ENCODE results near the gene NPFFR2.

- TF ChIP-seq EZH2 (IDR thresholded peaks at IDR 0.05; ENCODE audit: insufficient read depth, poor library complexity, severe bottlenecking) (no peak), EZH2phosphoT487 (IDR thresholded peaks at IDR 0.05; ENCODE audit: insufficient read depth, low read depth) (no peak)
Observed at GRCh38 chr4:72186714-72187113, 154.9 kb downstream of the NPFFR2 start.
